Measurements from ENCODE around the gene EYS. TPM values are rescaled to one million over a fixed set of nuclear protein-coding genes. Genes with fewer than 3 reads are reported as not detected.

The EYS gene
- total RNA-seq, 1 experiment from 2014 or later: not detected

GRCh38 chr6:65461121-65461520 lies 245.9 kb downstream of the EYS start:
- no peaks in the 10 kb centered on the region for H3K36me3 Mint-ChIP-seq (ENCODE audit: insufficient read depth, unreplicated experiment)
- H3K27me3 ChIP-seq (replicated peaks; ENCODE audit: control insufficient read depth, insufficient read depth, low read length): no peaks in the 10 kb centered on the region
- 0 out of 2 replicates have a peak, but pooled peaks cover 4% of the 10 kb centered on the region for H3K4me1 ChIP-seq
- BruUV-seq (replicated peaks): no TSS peak
- H3K4me3 Mint-ChIP-seq (ENCODE audit: unreplicated experiment): no peak overlapping the region
- no peak for DNase-seq
- H3K27ac Mint-ChIP-seq (ENCODE audit: unreplicated experiment): no peak overlapping the region
- ChIA-PET POLR2A (no interaction called here), CTCF (no interaction called here)
- no peaks in the 10 kb centered on the region for H3K4me1 Mint-ChIP-seq (ENCODE audit: low read depth, unreplicated experiment)
- intact Hi-C loops (cut with micrococcal nuclease; ENCODE audit: unreplicated experiment): no loop called here
- H3K27me3 Mint-ChIP-seq (ENCODE audit: insufficient read depth, unreplicated experiment): no peaks in the 10 kb centered on the region
- no peak overlapping the region for H3K4me3 ChIP-seq (ENCODE audit: low read depth, low read length)
- no peaks in the 10 kb centered on the region for H3K9me3 ChIP-seq
- TF ChIP-seq CTCF (IDR thresholded peaks at IDR 0.05; ENCODE audit: insufficient read depth in 1 of 2, low read depth in 1 of 2, low read length in 1 of 2, severe bottlenecking in 1 of 2, unreplicated experiment in 1 of 2): no peak
- no peaks in the 10 kb centered on the region for H3K36me3 ChIP-seq (ENCODE audit: control insufficient read depth, insufficient read depth, low read length)
- H3K9me3 Mint-ChIP-seq (ENCODE audit: unreplicated experiment): no peaks in the 10 kb centered on the region

- H3K4me1 Mint-ChIP-seq (ENCODE audit: low read depth, unreplicated experiment): no peaks in the 10 kb centered on the region
- H3K9me3 Mint-ChIP-seq (ENCODE audit: unreplicated experiment): no peaks in the 10 kb centered on the region
- ChIA-PET POLR2A (no interaction called here), CTCF (no interaction called here)
- no peaks in the 10 kb centered on the region for H3K27me3 Mint-ChIP-seq (ENCODE audit: insufficient read depth, unreplicated experiment)
- no peaks in the 10 kb centered on the region for H3K36me3 Mint-ChIP-seq (ENCODE audit: insufficient read depth, unreplicated experiment)
- Histone ChIP-seq H3K9me3 (no peaks in the 10 kb centered on the region), H3K36me3 (ENCODE audit: control insufficient read depth, insufficient read depth, low read length) (no peaks in the 10 kb centered on the region), H3K4me3 (ENCODE audit: low read depth, low read length) (no peak overlapping the region), H3K27me3 (replicated peaks; ENCODE audit: control insufficient read depth, insufficient read depth, low read length) (no peaks in the 10 kb centered on the region), H3K4me1 (no peaks in the 10 kb centered on the region)
- intact Hi-C loops (cut with micrococcal nuclease; ENCODE audit: unreplicated experiment): no loop called here
- no peak for TF ChIP-seq CTCF (IDR thresholded peaks at IDR 0.05; ENCODE audit: insufficient read depth in 1 of 2, low read depth in 1 of 2, low read length in 1 of 2, severe bottlenecking in 1 of 2, unreplicated experiment in 1 of 2)
- no peak overlapping the region for H3K27ac Mint-ChIP-seq (ENCODE audit: unreplicated experiment)
- no peak for DNase-seq
- no TSS peak for BruUV-seq (replicated peaks)
- no peak overlapping the region for H3K4me3 Mint-ChIP-seq (ENCODE audit: unreplicated experiment)
Measured at GRCh38 chr6:65452333-65452732, 254.7 kb downstream of the EYS start.

GRCh38 chr6:65450451-65450850 lies 256.6 kb downstream of the EYS start:
- no TSS peak for BruUV-seq (replicated peaks)
- intact Hi-C loops (cut with micrococcal nuclease; ENCODE audit: unreplicated experiment): no loop called here
- H3K4me3 ChIP-seq (ENCODE audit: low read depth, low read length): no peak overlapping the region
- no peak for TF ChIP-seq CTCF (IDR thresholded peaks at IDR 0.05; ENCODE audit: insufficient read depth in 1 of 2, low read depth in 1 of 2, low read length in 1 of 2, severe bottlenecking in 1 of 2, unreplicated experiment in 1 of 2)
- no peaks in the 10 kb centered on the region for H3K9me3 ChIP-seq
- Mint-ChIP-seq H3K27ac (ENCODE audit: unreplicated experiment) (no peak overlapping the region), H3K4me1 (ENCODE audit: low read depth, unreplicated experiment) (no peaks in the 10 kb centered on the region), H3K9me3 (ENCODE audit: unreplicated experiment) (no peaks in the 10 kb centered on the region), H3K4me3 (ENCODE audit: unreplicated experiment) (no peak overlapping the region), H3K27me3 (ENCODE audit: insufficient read depth, unreplicated experiment) (no peaks in the 10 kb centered on the region), H3K36me3 (ENCODE audit: insufficient read depth, unreplicated experiment) (no peaks in the 10 kb centered on the region)
- ChIA-PET CTCF (no interaction called here), POLR2A (no interaction called here)
- DNase-seq: no peak
- H3K4me1 ChIP-seq: no peaks in the 10 kb centered on the region
- no peaks in the 10 kb centered on the region for H3K36me3 ChIP-seq (ENCODE audit: control insufficient read depth, insufficient read depth, low read length)
- H3K27me3 ChIP-seq (replicated peaks; ENCODE audit: control insufficient read depth, insufficient read depth, low read length): no peaks in the 10 kb centered on the region

Data from Caco-2 (cell line).